HG03342 (cell line): ENCODE results near the gene WNT11.
"Not testable (repeated sequence)": the region's sequence is repeated elsewhere in the genome, so short reads cannot be mapped to it uniquely, and the experiment has no call there.

Experiments used
- ATAC-seq: cut with Tn5 transposase; IDR thresholded peaks from one replicate; pipeline ENCODE4 v1.9.1; 2021; ENCODE audit warnings: mild to moderate bottlenecking, moderate library complexity; ENCODE audit not compliant: unreplicated experiment

The WNT11 gene

DNA sequence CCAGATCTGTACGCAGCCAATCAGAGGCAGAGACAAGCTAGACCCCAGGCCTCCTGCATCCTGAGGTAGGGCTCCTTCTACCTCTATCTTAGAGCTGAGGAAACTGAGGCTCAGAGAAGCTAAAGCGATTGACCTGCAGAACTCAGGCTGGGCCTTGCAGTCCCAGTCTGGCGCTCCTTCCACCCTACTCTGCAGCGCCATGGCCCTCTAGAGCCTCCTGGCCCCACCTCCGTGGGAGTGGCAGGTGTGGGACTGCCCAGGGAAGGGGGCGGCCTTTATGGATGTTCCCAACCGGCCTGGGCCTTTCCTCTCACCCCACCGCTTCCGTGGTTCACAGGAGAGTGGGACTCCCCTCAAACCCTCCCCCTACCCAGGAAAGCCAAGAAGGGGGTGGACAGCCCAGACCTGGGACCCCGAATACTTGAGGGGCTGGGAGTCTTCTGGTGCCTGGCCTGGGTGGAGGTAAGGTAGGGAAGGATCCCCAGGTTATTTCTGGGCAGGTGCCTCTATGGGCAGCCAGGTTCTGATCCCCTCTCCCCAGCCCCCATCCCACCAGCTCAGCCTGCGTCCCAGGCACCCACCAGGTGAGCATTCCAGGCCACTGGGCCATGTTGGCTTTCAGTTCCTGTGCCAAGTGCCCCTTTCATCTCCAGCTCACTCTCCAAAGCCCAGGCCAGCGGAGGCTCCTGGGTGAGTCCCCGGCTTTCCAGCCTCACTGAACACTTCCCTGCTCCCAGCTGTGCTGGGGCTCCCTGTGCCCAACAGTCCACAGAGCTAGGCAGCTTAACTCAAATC is 3.0 kb downstream of the WNT11 start:
- ATAC-seq: no peak

GRCh38 chr11:76201672-76202412 is 4.5 kb downstream of the WNT11 start:
- ATAC-seq: no peak

- no peak for ATAC-seq
Observed at GRCh38 chr11:76201056-76201455, 5.2 kb downstream of the WNT11 start.

- ATAC-seq: no peak
Observed at GRCh38 chr11:76200006-76200940, 6.0 kb downstream of the WNT11 start.

DNA sequence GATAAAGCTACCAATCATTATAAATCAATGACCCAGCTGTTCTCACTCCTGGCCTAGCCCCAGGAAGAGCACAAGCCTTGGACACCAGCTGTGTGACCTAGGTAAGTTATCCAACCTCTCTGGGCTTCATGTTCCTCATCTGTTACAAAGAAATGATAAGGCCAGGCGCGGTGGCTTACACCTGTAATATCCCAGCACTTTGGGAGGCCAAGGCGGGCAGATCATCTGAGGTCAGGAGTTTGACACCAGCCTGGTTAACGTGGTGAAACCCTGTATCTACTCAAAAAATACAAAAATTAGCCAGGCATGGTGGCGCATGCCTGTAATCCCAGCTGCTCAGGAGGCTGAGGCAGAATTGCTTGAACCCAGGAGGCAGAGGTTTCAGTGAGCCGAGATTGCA is 7.6 kb downstream of the WNT11 start:
- ATAC-seq: not testable (repeated sequence)

DNA sequence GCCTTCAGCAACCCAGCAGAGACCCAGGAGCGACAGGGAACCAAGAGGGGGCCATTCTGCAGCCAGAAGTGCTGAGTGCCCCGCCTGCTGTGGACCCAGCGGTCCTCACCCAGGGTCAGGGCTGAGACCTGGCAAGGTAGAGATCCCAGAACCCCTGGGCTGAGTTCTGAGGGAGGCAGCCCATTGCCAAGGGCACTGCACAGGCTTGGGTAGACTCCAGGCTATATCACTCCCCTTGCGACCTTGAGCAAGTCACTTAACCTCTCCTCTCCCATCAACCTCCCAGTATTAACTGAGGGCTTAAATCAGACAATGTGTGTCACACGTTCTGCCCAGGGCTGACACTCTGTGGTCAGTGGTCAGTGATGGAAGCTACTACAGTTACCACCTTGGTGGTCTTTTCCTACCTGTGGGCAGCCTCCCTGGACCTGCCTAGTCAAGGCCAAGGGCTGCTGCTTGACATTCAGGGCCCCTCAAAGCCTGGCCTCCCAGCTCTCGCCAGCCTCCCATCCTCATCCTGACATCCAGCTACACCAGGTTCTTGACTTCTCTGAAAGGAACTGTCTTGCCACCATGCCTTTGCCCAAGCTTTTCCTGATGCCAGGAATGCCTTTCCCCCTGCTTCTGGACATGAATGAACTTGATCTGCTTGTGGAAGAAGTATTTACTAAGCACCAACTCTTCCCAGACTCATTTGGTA is 8.2 kb downstream of the WNT11 start:
- no peak for ATAC-seq

GRCh38 chr11:76197332-76197731 is 9.0 kb downstream of the WNT11 start:
- ATAC-seq: no peak

GRCh38 chr11:76196849-76197248 is 9.5 kb downstream of the WNT11 start:
- ATAC-seq: no peak

DNA sequence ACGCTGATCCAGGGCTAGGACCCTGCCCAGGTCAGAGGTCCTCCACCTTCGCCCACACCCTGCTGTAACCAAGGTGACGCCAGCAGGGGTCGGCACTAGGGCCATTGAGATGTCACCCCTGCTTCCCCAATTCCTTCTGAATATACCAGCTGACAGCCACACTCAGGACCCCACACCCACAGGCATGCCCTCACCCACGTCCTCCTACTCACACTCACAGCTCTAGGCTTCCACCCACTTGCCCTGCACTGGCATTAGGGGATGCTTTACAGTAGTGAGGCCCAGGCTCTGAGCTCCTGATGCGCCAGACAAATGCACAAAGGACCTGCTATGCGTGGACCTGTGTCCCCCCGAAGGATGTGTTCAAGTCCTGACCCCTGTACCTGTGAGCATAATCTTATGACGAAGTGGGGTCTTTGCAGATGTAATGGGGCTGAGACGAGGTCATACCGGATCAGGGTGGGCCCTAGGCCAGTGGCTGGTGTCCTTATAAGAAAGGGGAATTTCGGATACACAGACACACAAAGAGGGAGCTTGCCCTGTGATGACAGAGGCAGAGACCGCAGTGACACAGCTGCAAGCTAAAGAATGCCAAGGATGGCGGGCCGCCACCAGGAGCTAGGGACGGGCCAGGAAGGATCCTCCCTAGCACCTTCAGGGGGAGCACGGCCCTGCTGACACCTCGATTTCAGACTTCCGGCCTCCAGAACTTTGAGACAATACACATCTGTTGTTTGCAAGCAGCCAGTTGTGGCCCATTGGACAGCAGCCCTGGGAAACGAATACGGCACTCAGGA is 11.2 kb downstream of the WNT11 start:
- no peak for ATAC-seq

- no peak for ATAC-seq
Observed at GRCh38 chr11:76193219-76193618, 13.1 kb downstream of the WNT11 start.

DNA sequence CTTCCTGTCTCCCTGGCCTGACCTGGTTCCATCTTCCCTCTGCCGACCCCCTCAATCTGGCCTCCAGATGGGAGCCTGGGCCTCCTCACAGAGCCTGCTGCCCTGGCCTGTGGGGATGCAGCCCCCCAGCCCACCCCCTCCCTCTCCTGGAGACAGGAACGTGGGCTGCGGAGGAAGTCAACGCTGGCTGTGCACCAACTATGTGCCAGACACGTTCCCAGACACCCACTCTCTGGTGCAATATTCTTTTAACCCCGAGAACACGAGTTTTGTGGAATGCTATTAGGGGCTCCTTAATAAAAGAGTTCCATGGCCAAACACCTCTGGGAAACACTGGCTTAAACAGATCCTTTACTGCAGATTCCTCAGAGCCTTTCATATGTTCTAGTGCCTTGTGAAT is 15.9 kb downstream of the WNT11 start:
- no peak for ATAC-seq

DNA sequence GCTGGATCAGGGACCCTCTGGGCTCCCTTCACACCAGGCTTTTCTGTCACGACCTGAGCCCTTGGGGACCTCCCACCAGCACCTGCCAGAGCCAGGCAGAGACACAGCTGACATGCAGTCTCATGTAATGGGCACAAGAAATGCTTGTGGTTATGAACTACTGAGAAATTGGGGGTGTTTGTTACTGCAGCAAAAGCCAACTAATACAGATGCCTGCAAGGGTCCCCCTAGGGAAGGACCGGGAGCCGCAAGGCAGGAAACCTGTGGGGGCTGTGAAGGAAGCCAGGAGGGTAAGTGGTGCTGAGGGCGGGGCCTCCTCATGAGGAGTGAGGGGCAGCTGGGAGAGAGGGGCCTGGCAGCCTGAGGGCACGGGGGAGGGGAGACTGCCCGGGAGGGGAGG is 16.6 kb downstream of the WNT11 start:
- ATAC-seq: no peak

DNA sequence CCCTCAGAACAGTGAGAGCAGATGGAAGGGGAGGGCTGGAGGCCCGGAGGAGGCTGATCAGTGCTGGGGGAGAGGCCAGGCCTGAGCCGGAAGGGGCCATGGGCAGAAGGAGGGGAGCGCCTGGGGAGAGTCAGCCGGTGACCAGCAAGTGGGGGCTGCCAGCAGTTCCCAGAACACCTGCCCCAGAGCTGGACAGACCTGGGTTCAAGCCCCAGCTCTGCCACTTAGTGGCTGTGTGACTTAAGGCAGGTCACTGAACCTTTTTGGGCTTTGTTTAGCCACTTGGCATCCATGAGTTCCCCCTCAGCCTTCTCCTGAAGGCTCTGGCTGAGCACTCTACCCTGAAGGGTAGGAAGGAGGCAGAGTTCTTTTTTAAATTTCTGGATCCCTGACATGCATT is 17.4 kb downstream of the WNT11 start:
- ATAC-seq: no peak

GRCh38 chr11:76186776-76187279 is 19.5 kb downstream of the WNT11 start:
- ATAC-seq: no peak

DNA sequence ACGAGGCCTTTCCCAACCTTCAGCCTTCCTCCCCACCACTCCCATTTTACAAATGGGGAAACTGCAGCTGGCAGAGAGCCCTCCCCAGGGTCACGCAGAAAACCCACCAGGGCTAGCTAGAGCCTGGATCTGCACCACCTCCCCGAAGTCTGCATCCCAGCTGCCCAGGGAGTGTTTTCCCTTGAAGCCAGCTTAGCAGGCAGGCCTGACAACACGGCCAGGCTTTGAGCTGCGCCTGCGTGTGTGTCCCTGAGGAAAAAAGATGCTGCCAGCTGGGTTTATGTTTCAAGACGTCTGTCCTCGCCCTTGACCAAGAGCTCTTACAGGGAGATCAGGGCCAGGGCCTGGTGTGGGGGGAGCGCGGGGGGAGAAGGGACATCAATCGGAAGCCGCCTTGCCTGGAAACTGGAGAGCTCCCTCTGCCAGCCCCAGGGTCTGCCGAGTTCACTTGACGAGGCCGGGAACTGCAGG is 20.3 kb downstream of the WNT11 start:
- ATAC-seq: no peak

DNA sequence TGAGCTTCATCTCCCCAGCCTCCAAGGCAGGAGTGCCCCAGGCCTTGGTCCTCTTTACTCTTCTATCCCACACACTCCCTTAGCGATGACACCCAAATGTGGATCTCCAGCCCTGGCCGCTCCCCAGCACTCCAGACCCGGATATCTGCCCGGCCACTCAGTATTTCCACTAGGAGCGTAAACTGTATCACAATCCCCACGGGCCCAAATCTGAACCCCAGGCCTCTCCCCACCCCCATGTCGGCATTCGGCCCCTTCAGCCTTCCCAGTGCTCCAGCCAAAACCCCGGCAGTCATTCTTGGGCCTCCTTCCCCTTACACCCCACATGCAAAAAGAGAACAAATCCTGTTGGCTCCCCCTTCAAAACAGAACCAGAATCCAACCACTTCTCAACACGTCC is 20.8 kb downstream of the WNT11 start:
- no peak for ATAC-seq

DNA sequence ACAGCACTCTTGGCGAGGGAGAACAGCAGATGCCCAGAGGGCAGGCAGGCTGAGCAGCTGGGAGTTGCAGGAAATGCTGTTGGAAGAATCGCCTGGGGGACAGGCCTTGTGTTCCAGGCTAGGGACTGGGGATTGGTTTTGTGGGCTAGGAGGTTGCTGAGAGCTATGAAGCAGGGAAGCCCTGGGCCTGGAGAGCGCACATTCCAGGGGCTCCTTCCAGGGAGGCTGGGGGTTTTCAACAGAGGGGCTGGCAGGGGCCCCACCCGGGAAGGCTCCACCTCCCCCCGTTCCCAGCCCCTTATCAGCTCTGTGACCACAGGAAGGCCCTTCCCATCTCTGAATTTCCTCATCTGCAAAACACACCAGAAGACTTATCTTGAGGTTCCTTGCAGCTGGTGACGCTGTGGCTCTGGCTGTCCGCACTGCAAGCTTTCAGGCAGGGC is 21.7 kb downstream of the WNT11 start:
- ATAC-seq: no peak

GRCh38 chr11:76181371-76181770 is 24.9 kb downstream of the WNT11 start:
- no peak for ATAC-seq

GRCh38 chr11:76179147-76179546 is 27.2 kb downstream of the WNT11 start:
- ATAC-seq: no peak
